HG03460 (cell line): ENCODE measurements around the gene LAMA4.

Experiments
- ATAC-seq: cut with Tn5 transposase; IDR thresholded peaks from one replicate; pipeline ENCODE4 v1.9.1; 2021; ENCODE audit not compliant: unreplicated experiment

Gene LAMA4

GRCh38 chr6:112241820-112242429, 12.4 kb downstream of the LAMA4 start:
- ATAC-seq, result no peak

GRCh38 chr6:112237595-112237994, 16.8 kb downstream of the LAMA4 start:
- ATAC-seq, result no peak

GRCh38 chr6:112237066-112237465, 17.3 kb downstream of the LAMA4 start:
- no peak for ATAC-seq

- ATAC-seq, result no peak
These were observed 18.4 kb downstream of the LAMA4 start for GRCh38 chr6:112235956-112236355.

GRCh38 chr6:112234601-112235000, 19.8 kb downstream of the LAMA4 start:
- ATAC-seq, result no peak

GRCh38 chr6:112233847-112234246, 20.5 kb downstream of the LAMA4 start:
- ATAC-seq, result no peak

- ATAC-seq, result no peak
These were observed 21.5 kb downstream of the LAMA4 start for GRCh38 chr6:112232845-112233256.

- no peak for ATAC-seq
These were observed 22.7 kb downstream of the LAMA4 start for GRCh38 chr6:112231594-112232060.

- no peak for ATAC-seq
These were observed 23.2 kb downstream of the LAMA4 start for GRCh38 chr6:112231164-112231563.

GRCh38 chr6:112228480-112229332, 25.7 kb downstream of the LAMA4 start:
- ATAC-seq, result no peak

- ATAC-seq, result no peak
These were observed 26.4 kb downstream of the LAMA4 start for GRCh38 chr6:112227992-112228391.

- ATAC-seq, result no peak
These were observed 27.0 kb downstream of the LAMA4 start for GRCh38 chr6:112227411-112227810.

- no peak for ATAC-seq
These were observed 28.7 kb downstream of the LAMA4 start for GRCh38 chr6:112225691-112226090.

- no peak for ATAC-seq
These were observed 30.3 kb downstream of the LAMA4 start for GRCh38 chr6:112224088-112224487.

GRCh38 chr6:112223070-112223861, 31.1 kb downstream of the LAMA4 start:
- no peak for ATAC-seq

GRCh38 chr6:112221981-112222852, 32.1 kb downstream of the LAMA4 start:
- ATAC-seq, result no peak

- ATAC-seq, result no peak
These were observed 32.8 kb downstream of the LAMA4 start for GRCh38 chr6:112221561-112221960.

GRCh38 chr6:112218563-112218962, 35.8 kb downstream of the LAMA4 start:
- ATAC-seq, result no peak

GRCh38 chr6:112216662-112217551, 37.5 kb downstream of the LAMA4 start:
- no peak for ATAC-seq
